Natural killer cell (primary cell): ENCODE measurements around the gene NTMT1. TPM values are rescaled to one million over a fixed set of nuclear protein-coding genes. Genes with fewer than 3 reads are reported as not detected.
A peak's percentile ranks its signal among the peaks of the same experiment; 100 is the strongest.

ENCODE experiments used
- ATAC-seq, 3 donors: fragments of 150-1000 bp in 2 of 3; fragments of 200-7000 bp in 1 of 3; cut with Tn5 transposase; 1 replicate in 1 of 3; 2 replicates in 2 of 3; pipeline ENCODE4 v1.10.0; 2021; ENCODE audit warnings: mild to moderate bottlenecking in 2 of 3, moderate library complexity in 2 of 3
- DNase-seq, 2 donors: peaks; one replicate each; pipeline versions ENCODE4 v3.0.0 to v3.0.0-alpha.2; 2013 to 2021; ENCODE audit warnings: mixed read lengths in 1 of 2
- H3K27ac ChIP-seq: one replicate; pipeline ENCODE4 v1.5.1; 2013; ENCODE audit warnings: mild to moderate bottlenecking, low read length
- H3K27me3 ChIP-seq: one replicate; pipeline ENCODE4 v1.6.1; 2013; ENCODE audit warnings: low read length; ENCODE audit not compliant: control insufficient read depth, insufficient read depth
- H3K36me3 ChIP-seq: one replicate; pipeline ENCODE4 v1.6.1; 2013; ENCODE audit warnings: low read length; ENCODE audit not compliant: control insufficient read depth, insufficient read depth
- H3K4me1 ChIP-seq: one replicate; pipeline ENCODE4 v1.6.1; 2013; ENCODE audit warnings: low read length; ENCODE audit not compliant: control insufficient read depth, insufficient read depth
- H3K4me3 ChIP-seq: one replicate; pipeline ENCODE4 v1.5.1; 2013; ENCODE audit warnings: low read length
- H3K9me3 ChIP-seq: one replicate; pipeline ENCODE4 v1.6.1; 2013; ENCODE audit warnings: low read length; ENCODE audit not compliant: control insufficient read depth, insufficient read depth
- H3K27ac Mint-ChIP-seq, 2 donors: one replicate each; pipeline ENCODE4 v1.8.0; 2022; ENCODE audit warnings: mild to moderate bottlenecking in 2 of 2, mixed read lengths in 2 of 2, moderate library complexity in 1 of 2
- H3K27me3 Mint-ChIP-seq, 2 donors: one replicate each; pipeline ENCODE4 v1.8.0; 2022; ENCODE audit warnings: low read depth in 2 of 2, mixed read lengths in 2 of 2
- H3K36me3 Mint-ChIP-seq: one replicate; pipeline ENCODE4 v1.8.0; 2022; ENCODE audit warnings: mixed read lengths
- H3K4me1 Mint-ChIP-seq, 2 donors: one replicate each; pipeline ENCODE4 v1.8.0; 2022; ENCODE audit warnings: mixed read lengths in 2 of 2
- H3K4me3 Mint-ChIP-seq: one replicate; pipeline ENCODE4 v1.8.0; 2022; ENCODE audit warnings: mild to moderate bottlenecking, moderate library complexity, mixed read lengths
- H3K9me3 Mint-ChIP-seq, 2 donors: one replicate each; pipeline ENCODE4 v1.8.0; 2022; ENCODE audit warnings: mixed read lengths in 2 of 2
- CTCF ChIP-seq: fragments of 200-600 bp; IDR thresholded peaks from one replicate; pipeline ENCODE4 v1.8.0; 2022; ENCODE audit warnings: antibody characterized with exemption
- WGBS: methylation state at CpG from one replicate; pipeline ENCODE4 v1.1.7; 2013; ENCODE audit warnings: missing lambda C conversion rate; ENCODE audit not compliant: insufficient coverage; 5-methylcytosine and 5-hydroxymethylcytosine counted together
- intact Hi-C: fragments of 100-400 bp; cut with micrococcal nuclease; formaldehyde crosslinking; loops from one replicate; pipeline ENCODE4 v1.14.2; 2022
- total RNA-seq, 4 donors: library from RNA; stranded (reverse); fragments of 120-200 nt in 1 of 4; gene quantifications; one replicate each; pipeline versions ENCODE4 v1.2.3 to v1.2.4, GENCODE V29; 2013 to 2022

Gene NTMT1
- total RNA-seq, 3 donors from 2014 or later (not counting 1 experiment from before 2014, with no cell fraction given): 17.1 to 23.5 (median 17.1) TPM

DNA sequence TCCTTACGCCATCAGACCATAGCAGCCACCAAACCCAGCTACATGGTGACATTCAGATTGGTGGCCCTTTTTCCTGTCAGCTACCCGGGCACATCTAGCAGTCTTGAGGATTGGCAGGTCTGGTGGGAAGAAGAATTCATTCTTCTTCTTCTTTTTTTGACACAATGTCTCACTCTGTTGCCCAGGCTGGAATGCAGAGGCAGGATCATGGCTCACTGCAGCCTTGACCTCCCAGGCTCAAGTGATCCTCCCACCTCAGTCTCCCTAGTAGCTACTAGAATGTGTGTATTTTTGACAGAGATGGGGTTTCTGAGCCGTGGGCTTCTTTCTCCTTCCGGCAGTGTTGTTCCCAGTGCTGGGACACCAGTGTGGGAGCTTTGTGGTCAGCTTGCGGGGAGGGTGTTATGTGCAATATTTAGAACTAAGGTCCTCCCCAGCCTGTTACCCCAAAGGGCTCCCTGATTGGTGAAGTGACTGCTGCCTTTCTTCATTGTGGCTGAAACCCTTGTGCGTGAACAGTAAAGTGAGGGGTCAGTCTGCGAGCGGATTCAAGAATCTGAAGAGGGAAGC, 3.4 kb downstream of the NTMT1 start:
- Histone ChIP-seq H3K4me1 (peaks cover 45% of the 10 kb centered on the region), H3K27me3 (no peaks in the 10 kb centered on the region), H3K27ac (no peak overlapping the region), H3K36me3 (peaks cover 15% of the 10 kb centered on the region), H3K4me3 (no peak overlapping the region), H3K9me3 (no peaks in the 10 kb centered on the region)
- intact Hi-C loops: no loop called here
- Mint-ChIP-seq H3K9me3 (no peaks in the 10 kb centered on the region), H3K36me3 (no peaks in the 10 kb centered on the region), H3K4me3 (peak overlapping the region; percentile 21), H3K27me3 (no peaks in the 10 kb centered on the region), H3K4me1 (peaks cover 38 to 57% of the 10 kb centered on the region in 2 donors), H3K27ac (peak overlapping the region; percentile 8 to 27)
- ATAC-seq (no peak), DNase-seq (no peak)
- TF ChIP-seq CTCF: no peak
- 70% methylated on average over 7 of the region's 8 CpGs for WGBS

GRCh38 chr9:129630967-129631673, 5.2 kb downstream of the NTMT1 start:
- DNase-seq (no peak), ATAC-seq (no peak)
- no peak for TF ChIP-seq CTCF
- no peaks in the 10 kb centered on the region for H3K9me3 Mint-ChIP-seq
- Histone ChIP-seq H3K9me3 (no peaks in the 10 kb centered on the region), H3K27me3 (no peaks in the 10 kb centered on the region), H3K4me1 (peaks cover 30% of the 10 kb centered on the region), H3K27ac (no peak overlapping the region), H3K36me3 (peaks cover 29% of the 10 kb centered on the region), H3K4me3 (no peak overlapping the region)
- 94% methylated on average over 21 of the region's 21 CpGs for WGBS
- no peaks in the 10 kb centered on the region for H3K36me3 Mint-ChIP-seq
- peaks cover 31 to 55% of the 10 kb centered on the region in 2 donors for H3K4me1 Mint-ChIP-seq
- intact Hi-C loops: no loop called here
- H3K4me3 Mint-ChIP-seq: no peak overlapping the region
- H3K27ac Mint-ChIP-seq: peak overlapping the region; percentile 16 to 52
- no peaks in the 10 kb centered on the region for H3K27me3 Mint-ChIP-seq

DNA sequence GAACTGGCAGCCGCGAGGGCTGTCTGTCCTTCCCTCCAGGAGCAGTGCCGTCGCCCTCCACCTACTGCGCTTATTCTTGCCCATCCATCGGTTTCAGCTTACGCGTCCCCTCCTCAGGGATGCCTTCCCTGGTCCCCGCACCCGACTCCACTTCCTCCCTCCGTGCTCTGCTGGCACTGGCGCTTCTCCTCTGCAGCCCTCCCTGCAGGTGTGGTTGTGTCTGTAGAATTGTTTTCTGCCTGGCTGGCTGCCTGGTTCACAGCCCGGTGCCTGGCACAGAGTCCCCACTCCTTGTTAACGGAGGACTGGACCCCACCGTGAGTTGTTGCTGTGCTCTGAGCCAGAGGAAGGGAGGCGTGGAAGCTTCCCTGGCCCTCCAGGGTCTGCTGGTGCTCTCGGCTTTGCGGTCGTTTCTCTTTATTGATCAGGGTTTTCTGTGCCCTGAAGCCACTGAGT, 5.7 kb downstream of the NTMT1 start:
- 91% methylated on average over 19 of the region's 19 CpGs for WGBS
- no peaks in the 10 kb centered on the region for H3K9me3 Mint-ChIP-seq
- H3K27ac ChIP-seq: no peak overlapping the region

More for the DNA sequence above, 5.7 kb downstream of the NTMT1 start:
- Histone ChIP-seq H3K4me1 (peaks cover 26% of the 10 kb centered on the region), H3K9me3 (no peaks in the 10 kb centered on the region), H3K27me3 (no peaks in the 10 kb centered on the region), H3K36me3 (peaks cover 32% of the 10 kb centered on the region), H3K4me3 (no peak overlapping the region)
- ATAC-seq: no peak
- Mint-ChIP-seq H3K4me3 (no peak overlapping the region), H3K27me3 (no peaks in the 10 kb centered on the region), H3K4me1 (peaks cover 26 to 49% of the 10 kb centered on the region in 2 donors), H3K27ac (peak overlapping the region; percentile 16 to 52), H3K36me3 (no peaks in the 10 kb centered on the region)
- DNase-seq: no peak
- intact Hi-C loops: no loop called here
- TF ChIP-seq CTCF: no peak
